Thyroid gland (tissue), 4 donors: ENCODE results near the gene CCDC148.

Experiments
- POLR2A ChIP-seq, 2 donors: fragments of 450-650 bp; IDR thresholded peaks; one replicate each; pipeline ENCODE4 v1.6.1; 2017; ENCODE audit warnings: antibody characterized with exemption in 2 of 2, mild to moderate bottlenecking in 2 of 2, moderate library complexity in 1 of 2
- TF ChIP-seq, protein P1 (sequence below), 6 experiments: fragments of 200-600 bp in 3 of 6; fragments of 450-650 bp in 3 of 6; sonication (generic) in 3 of 6; IDR thresholded peaks; one replicate each; pipeline ENCODE4 v1.5.1; 2016 to 2019; ENCODE audit warnings: antibody characterized with exemption in 6 of 6, mild to moderate bottlenecking in 2 of 6, inconsistent platforms in 1 of 6, moderate library complexity in 1 of 6

- TF ChIP-seq, protein P1, sequence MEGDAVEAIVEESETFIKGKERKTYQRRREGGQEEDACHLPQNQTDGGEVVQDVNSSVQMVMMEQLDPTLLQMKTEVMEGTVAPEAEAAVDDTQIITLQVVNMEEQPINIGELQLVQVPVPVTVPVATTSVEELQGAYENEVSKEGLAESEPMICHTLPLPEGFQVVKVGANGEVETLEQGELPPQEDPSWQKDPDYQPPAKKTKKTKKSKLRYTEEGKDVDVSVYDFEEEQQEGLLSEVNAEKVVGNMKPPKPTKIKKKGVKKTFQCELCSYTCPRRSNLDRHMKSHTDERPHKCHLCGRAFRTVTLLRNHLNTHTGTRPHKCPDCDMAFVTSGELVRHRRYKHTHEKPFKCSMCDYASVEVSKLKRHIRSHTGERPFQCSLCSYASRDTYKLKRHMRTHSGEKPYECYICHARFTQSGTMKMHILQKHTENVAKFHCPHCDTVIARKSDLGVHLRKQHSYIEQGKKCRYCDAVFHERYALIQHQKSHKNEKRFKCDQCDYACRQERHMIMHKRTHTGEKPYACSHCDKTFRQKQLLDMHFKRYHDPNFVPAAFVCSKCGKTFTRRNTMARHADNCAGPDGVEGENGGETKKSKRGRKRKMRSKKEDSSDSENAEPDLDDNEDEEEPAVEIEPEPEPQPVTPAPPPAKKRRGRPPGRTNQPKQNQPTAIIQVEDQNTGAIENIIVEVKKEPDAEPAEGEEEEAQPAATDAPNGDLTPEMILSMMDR (IDR thresholded peaks at IDR 0.05): no peak
- no peak for TF ChIP-seq POLR2A (IDR thresholded peaks at IDR 0.05)
These were observed 190.4 kb downstream of the CCDC148 start for GRCh38 chr2:158266111-158266510.
